GM19395 (cell line): ENCODE data around the gene PCDHA1.
"Not testable (repeated sequence)": the region's sequence is repeated elsewhere in the genome, so short reads cannot be mapped to it uniquely, and the experiment has no call there.

ENCODE experiments used
- ATAC-seq: cut with Tn5 transposase; IDR thresholded peaks from one replicate; pipeline ENCODE4 v1.9.1; 2021; ENCODE audit warnings: mild to moderate bottlenecking, moderate library complexity; ENCODE audit not compliant: unreplicated experiment

Gene PCDHA1

GRCh38 chr5:140849831-140850634 is 64.1 kb downstream of the PCDHA1 start:
- not testable (repeated sequence) for ATAC-seq

GRCh38 chr5:140855772-140856674 is 70.1 kb downstream of the PCDHA1 start, which contains the start of gene PCDHA10:
Gene PCDHA10 (plus strand): TSS chr5:140855897. CDS start chr5:140856049, 152 bp downstream.
- no peak for ATAC-seq

- ATAC-seq: no peak
Measured at GRCh38 chr5:140857177-140857986, 71.4 kb downstream of the PCDHA1 start.

- ATAC-seq: no peak
Measured at GRCh38 chr5:140857987-140858240, 72.0 kb downstream of the PCDHA1 start.

GRCh38 chr5:140862441-140863295 is 76.7 kb downstream of the PCDHA1 start:
- ATAC-seq: no peak

GRCh38 chr5:140868721-140869554 is 83.0 kb downstream of the PCDHA1 start, which contains the start of gene PCDHA11:
Gene PCDHA11 (plus strand): TSS chr5:140868957. CDS start chr5:140869104, 147 bp downstream.
- no peak for ATAC-seq

GRCh38 chr5:140869555-140869886 is 83.6 kb downstream of the PCDHA1 start:
- no peak for ATAC-seq

- ATAC-seq: no peak
Measured at GRCh38 chr5:140870221-140871201, 84.6 kb downstream of the PCDHA1 start.

GRCh38 chr5:140875085-140876065 is 89.4 kb downstream of the PCDHA1 start, which contains the start of gene PCDHA12:
Gene PCDHA12 (plus strand): TSS chr5:140875308. CDS start chr5:140875473, 165 bp downstream.
- ATAC-seq: no peak

GRCh38 chr5:140876541-140877261 is 90.8 kb downstream of the PCDHA1 start:
- ATAC-seq: not testable (repeated sequence)

GRCh38 chr5:140877262-140877581 is 91.3 kb downstream of the PCDHA1 start:
- ATAC-seq: no peak

- ATAC-seq: no peak
Measured at GRCh38 chr5:140881889-140882590, 96.1 kb downstream of the PCDHA1 start, which contains the start of gene PCDHA13. Gene PCDHA13 (plus strand): TSS chr5:140882124. CDS start chr5:140882269, 145 bp downstream.

- no peak for ATAC-seq
Measured at GRCh38 chr5:140882591-140882899, 96.6 kb downstream of the PCDHA1 start.

GRCh38 chr5:140883373-140883772 is 97.4 kb downstream of the PCDHA1 start:
- no peak for ATAC-seq

- no peak for ATAC-seq
Measured at GRCh38 chr5:140883927-140884697, 98.2 kb downstream of the PCDHA1 start.
